ENCODE measurements around the gene ZNF280A. TPM values are rescaled to one million over a fixed set of nuclear protein-coding genes. Genes with fewer than 3 reads are reported as not detected.

Gene ZNF280A
- total RNA-seq, 1 experiment from 2014 or later: not detected

DNA sequence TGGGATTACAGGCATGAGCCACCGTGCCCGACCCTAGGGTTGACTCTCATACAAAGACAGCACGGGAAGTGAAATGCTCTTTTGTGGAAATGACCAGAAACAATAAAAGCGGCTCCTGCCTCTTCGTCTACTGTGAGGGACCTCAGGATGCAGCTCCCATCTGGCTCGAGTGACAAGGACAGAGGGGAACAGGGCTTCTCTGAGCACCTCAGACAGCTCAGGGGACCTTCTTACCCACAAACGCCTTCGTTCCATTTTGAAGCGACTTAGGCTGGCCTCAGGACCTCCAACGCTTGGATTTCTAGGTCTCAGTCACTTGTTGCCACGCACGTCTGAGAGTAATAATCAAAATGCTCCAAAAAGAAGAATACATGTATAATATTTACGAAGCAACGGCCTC is 36.5 kb upstream of the ZNF280A start:
- Histone ChIP-seq H3K4me2 (ENCODE audit: low read length) (no peak overlapping the region), H3K4me1 (ENCODE audit: insufficient read depth, low read length) (no peaks in the 10 kb centered on the region), H3K9me3 (ENCODE audit: low read length) (no peaks in the 10 kb centered on the region), H3K36me3 (ENCODE audit: low read depth, low read length) (no peaks in the 10 kb centered on the region), H4K20me1 (ENCODE audit: low read length) (no peaks in the 10 kb centered on the region), H3K79me2 (ENCODE audit: low read length) (no peaks in the 10 kb centered on the region), H3K27me3 (ENCODE audit: low read length) (no peaks in the 10 kb centered on the region), H2AFZ (ENCODE audit: low read length) (no peak overlapping the region), H3K4me3 (ENCODE audit: low read length) (no peak overlapping the region), H3K9me2 (replicated peaks; ENCODE audit: low read length) (no peaks in the 10 kb centered on the region), H3K27ac (ENCODE audit: low read length) (no peak overlapping the region), H3F3A (ENCODE audit: low read length, unreplicated experiment) (no peaks in the 10 kb centered on the region), H3K9ac (ENCODE audit: low read length) (no peak overlapping the region)
- no TSS peak for BruUV-seq (replicated peaks)
- ChIA-PET POLR2A (ENCODE audit: unreplicated experiment) (no interaction called here), CTCF (no interaction called here)
- intact Hi-C loops (cut with micrococcal nuclease): no loop called here
- TF ChIP-seq EZH2phosphoT487 (IDR thresholded peaks at IDR 0.05; ENCODE audit: borderline replicate concordance, low read length) (no peak), CTCF (conservative IDR thresholded peaks at IDR 0.05; ENCODE audit: low read depth, low read length) (no peak), EZH2 (IDR thresholded peaks at IDR 0.05; ENCODE audit: low read length, unreplicated experiment) (no peak)
- DNase-seq: no peak
- no peak for ATAC-seq

- no TSS peak for BruUV-seq (replicated peaks)
- no peaks in the 10 kb centered on the region for H3K36me3 ChIP-seq (ENCODE audit: low read depth, low read length)
- no peak overlapping the region for H3K27ac ChIP-seq (ENCODE audit: low read length)
- intact Hi-C loops (cut with micrococcal nuclease): no loop called here
- no peaks in the 10 kb centered on the region for H4K20me1 ChIP-seq (ENCODE audit: low read length)
- ChIA-PET CTCF (no interaction called here), POLR2A (ENCODE audit: unreplicated experiment) (no interaction called here)
- no peak overlapping the region for H3K4me2 ChIP-seq (ENCODE audit: low read length)
- H3K27me3 ChIP-seq (ENCODE audit: low read length): no peaks in the 10 kb centered on the region
- no peaks in the 10 kb centered on the region for H3F3A ChIP-seq (ENCODE audit: low read length, unreplicated experiment)
- no peak overlapping the region for H3K4me3 ChIP-seq (ENCODE audit: low read length)
- TF ChIP-seq CTCF (conservative IDR thresholded peaks at IDR 0.05; ENCODE audit: low read depth, low read length) (no peak), EZH2 (IDR thresholded peaks at IDR 0.05; ENCODE audit: low read length, unreplicated experiment) (no peak), EZH2phosphoT487 (IDR thresholded peaks at IDR 0.05; ENCODE audit: borderline replicate concordance, low read length) (no peak)
- H3K9me2 ChIP-seq (replicated peaks; ENCODE audit: low read length): no peaks in the 10 kb centered on the region
- DNase-seq: no peak
- no peak for ATAC-seq
- H3K4me1 ChIP-seq (ENCODE audit: insufficient read depth, low read length): no peaks in the 10 kb centered on the region
- H3K9me3 ChIP-seq (ENCODE audit: low read length): no peaks in the 10 kb centered on the region
- no peaks in the 10 kb centered on the region for H3K79me2 ChIP-seq (ENCODE audit: low read length)
- H3K9ac ChIP-seq (ENCODE audit: low read length): no peak overlapping the region
- H2AFZ ChIP-seq (ENCODE audit: low read length): no peak overlapping the region
Observed at GRCh38 chr22:22555596-22555995, 35.5 kb upstream of the ZNF280A start.

DNA sequence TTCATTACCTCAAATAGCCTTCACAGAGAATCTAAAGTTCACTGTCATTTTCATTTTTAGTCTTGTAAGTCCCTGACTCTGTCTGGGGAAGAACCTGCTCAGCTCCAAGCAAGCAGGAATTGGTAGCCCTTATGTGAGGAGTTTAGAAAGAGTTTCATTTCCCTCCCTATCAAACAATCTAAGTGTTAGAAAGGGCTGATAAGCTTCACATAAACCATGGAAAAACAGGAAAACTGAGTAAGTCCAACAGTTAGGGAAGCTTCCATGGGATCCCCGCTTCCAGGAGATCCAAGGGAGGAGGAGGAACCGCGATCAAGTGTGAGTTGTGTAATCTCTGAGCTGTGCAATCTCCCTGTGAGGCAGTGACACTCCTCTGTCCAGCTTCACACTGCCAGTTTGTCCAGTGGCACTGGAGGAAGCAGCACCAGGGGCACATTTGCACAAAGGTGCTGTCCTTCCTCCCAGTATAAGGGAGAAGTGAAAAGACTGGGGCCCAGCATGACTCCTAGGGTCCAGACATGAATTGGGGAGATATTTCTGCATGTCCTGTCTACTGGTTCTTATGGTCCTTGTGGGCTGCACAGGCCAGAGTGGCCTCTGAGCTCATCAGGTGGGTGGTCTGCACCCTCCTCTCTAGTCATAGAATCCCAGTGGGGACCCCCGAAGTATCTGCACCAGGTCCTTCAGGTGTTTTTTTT is 34.7 kb upstream of the ZNF280A start:
- H3K9ac ChIP-seq (ENCODE audit: low read length): no peak overlapping the region
- H3K27me3 ChIP-seq (ENCODE audit: low read length): no peaks in the 10 kb centered on the region
- H3K4me1 ChIP-seq (ENCODE audit: insufficient read depth, low read length): no peaks in the 10 kb centered on the region
- no peak overlapping the region for H2AFZ ChIP-seq (ENCODE audit: low read length)
- CTCF ChIA-PET: no interaction called here
- no TSS peak for BruUV-seq (replicated peaks)
- no peaks in the 10 kb centered on the region for H3K9me2 ChIP-seq (replicated peaks; ENCODE audit: low read length)
- H3K79me2 ChIP-seq (ENCODE audit: low read length): no peaks in the 10 kb centered on the region
- H4K20me1 ChIP-seq (ENCODE audit: low read length): no peaks in the 10 kb centered on the region
- no peak overlapping the region for H3K4me3 ChIP-seq (ENCODE audit: low read length)
- H3K36me3 ChIP-seq (ENCODE audit: low read depth, low read length): no peaks in the 10 kb centered on the region
- POLR2A ChIA-PET (ENCODE audit: unreplicated experiment): no interaction called here
- H3K27ac ChIP-seq (ENCODE audit: low read length): no peak overlapping the region
- ATAC-seq (no peak), DNase-seq (no peak)
- H3F3A ChIP-seq (ENCODE audit: low read length, unreplicated experiment): no peaks in the 10 kb centered on the region
- H3K4me2 ChIP-seq (ENCODE audit: low read length): no peak overlapping the region
- TF ChIP-seq EZH2phosphoT487 (IDR thresholded peaks at IDR 0.05; ENCODE audit: borderline replicate concordance, low read length): no peak
- TF ChIP-seq CTCF (conservative IDR thresholded peaks at IDR 0.05; ENCODE audit: low read depth, low read length): no peak
- H3K9me3 ChIP-seq (ENCODE audit: low read length): no peaks in the 10 kb centered on the region
- intact Hi-C loops (cut with micrococcal nuclease): no loop called here

Measured in PC-3 (cell line).